Psoas muscle (tissue), 8 donors: ENCODE measurements around the gene TBC1D5. TPM values are rescaled to one million over a fixed set of nuclear protein-coding genes. Genes with fewer than 3 reads are reported as not detected.

Source experiments
- ATAC-seq, 4 donors: fragments of 200-7000 bp; cut with Tn5 transposase; one replicate each; pipeline ENCODE4 v1.9.1; 2020; ENCODE audit warnings: moderate library complexity in 3 of 4, mild to moderate bottlenecking in 2 of 4
- DNase-seq, 2 donors: peaks; one replicate each; pipeline ENCODE4 v3.0.0-alpha.2; 2020
- H3K27ac ChIP-seq: fragments of 200-600 bp; one replicate; pipeline ENCODE4 v1.8.0; 2022
- H3K27me3 ChIP-seq, 3 donors: fragments of 200-600 bp in 1 of 3; one replicate each; pipeline versions ENCODE4 v1.6.1 to v1.8.0; 2013 to 2022; ENCODE audit warnings: low read length in 2 of 3, mild to moderate bottlenecking in 2 of 3, moderate library complexity in 1 of 3; ENCODE audit not compliant: insufficient read depth in 3 of 3
- H3K36me3 ChIP-seq, 2 donors: fragments of 200-600 bp in 1 of 2; one replicate each; pipeline versions ENCODE4 v1.6.1 to v1.8.0; 2013 to 2022; ENCODE audit warnings: low read depth in 1 of 2, mild to moderate bottlenecking in 1 of 2, moderate library complexity in 1 of 2; ENCODE audit not compliant: insufficient read depth in 1 of 2
- H3K4me1 ChIP-seq: fragments of 200-600 bp; one replicate; pipeline ENCODE4 v1.8.0; 2022
- H3K4me3 ChIP-seq: fragments of 200-600 bp; one replicate; pipeline ENCODE4 v1.8.0; 2022; ENCODE audit warnings: mild to moderate bottlenecking
- H3K9me3 ChIP-seq: fragments of 200-600 bp; one replicate; pipeline ENCODE4 v1.8.0; 2022
- CTCF ChIP-seq: fragments of 200-600 bp; IDR thresholded peaks from one replicate; pipeline ENCODE4 v1.8.0; 2022; ENCODE audit warnings: antibody characterized with exemption
- WGBS, 3 donors: extraction: QIAGEN DNeasy Blood & Tissue Kit; methylation state at CpG; one replicate each; pipeline versions ENCODE4 v1.1.6 to v1.1.7; 2013; 5-methylcytosine and 5-hydroxymethylcytosine counted together
- intact Hi-C, 2 donors: fragments of 100-400 bp; cut with DNase I; formaldehyde crosslinking; loops; one replicate each; pipeline versions ENCODE4 v1.11.0 to v1.14.2; 2022
- polyA plus RNA-seq, 3 donors: library from polyadenylated mRNA; stranded (reverse); fragments of 200-250 nt; gene quantifications; one replicate each; pipeline ENCODE4 v1.2.3, GENCODE V29; 2013
- total RNA-seq, 4 donors: library from RNA; stranded (reverse); fragmentation: NEBNext Ultra II Directional in 2 of 4; extraction: Animal tissue kit (Norgen Biotek cat#: 25700) in 2 of 4; gene quantifications; one replicate each; pipeline versions ENCODE4 v1.2.1 to v1.2.4, GENCODE V29; 2021 to 2023
- donor health status: healthy with polysubstance abuse.
- donor health status: DM: no; HTN: no; CAD: no; lungs with moderate emphysema.
- donor health status: Bipolar disorder and iron deficiency.
- donor health status: healthy.
- donor health status: DM: yes; HTN: yes; CAD: no.
- donor health status: DM: no; HTN: no; CAD: no.
- donor health status: DM: no; HTN: no; CAD: no.
- donor health status: DM: yes; HTN: yes; CAD: no.

TBC1D5 gene
- total and polyA plus RNA-seq, 7 donors: 4.3 to 20.4 (median 13.3) TPM

- intact Hi-C loops: loop anchor here (5.0 kb wide), 2 partner anchors 154 to 814 kb away; no protein-coding TSS in a partner anchor
- no peak for TF ChIP-seq CTCF
- ATAC-seq: no peak
- Histone ChIP-seq H3K4me3 (no peak overlapping the region), H3K27ac (no peak overlapping the region), H3K27me3 (no peaks in the 10 kb centered on the region), H3K36me3 (no peaks in the 10 kb centered on the region), H3K9me3 (no peaks in the 10 kb centered on the region), H3K4me1 (peaks cover 5% of the 10 kb centered on the region)
- DNase-seq: no peak
- 80 to 88% (median 81%) methylated on average over 3 of the region's 3 CpGs for WGBS, 3 donors
Measured at GRCh38 chr3:17411157-17411877, 331.1 kb downstream of the TBC1D5 start.

GRCh38 chr3:17407576-17407975 lies 334.9 kb downstream of the TBC1D5 start:
- peaks cover 0 to 20% of the 10 kb centered on the region in 2 donors for H3K36me3 ChIP-seq
- peaks cover 5% of the 10 kb centered on the region for H3K4me1 ChIP-seq
- no peak overlapping the region for H3K27ac ChIP-seq
- H3K9me3 ChIP-seq: no peaks in the 10 kb centered on the region
- no peak for DNase-seq
- intact Hi-C loops: no loop called here
- no peaks in the 10 kb centered on the region for H3K27me3 ChIP-seq
- H3K4me3 ChIP-seq: no peak overlapping the region
- WGBS, 3 donors: 79 to 87% (median 82%) methylated on average over 2 of the region's 2 CpGs
- TF ChIP-seq CTCF: no peak
- no peak for ATAC-seq

- no peak for TF ChIP-seq CTCF
- no peaks in the 10 kb centered on the region for H3K27me3 ChIP-seq
- 95 to 100% (median 95%) methylated on average over 2 of the region's 2 CpGs for WGBS, 3 donors
- ATAC-seq (no peak), DNase-seq (no peak)
- intact Hi-C loops: no loop called here
- peaks cover 2% of the 10 kb centered on the region for H3K4me1 ChIP-seq
- no peak overlapping the region for H3K4me3 ChIP-seq
- peaks cover 0 to 38% of the 10 kb centered on the region in 2 donors for H3K36me3 ChIP-seq
- H3K9me3 ChIP-seq: no peaks in the 10 kb centered on the region
- H3K27ac ChIP-seq: no peak overlapping the region
Measured at GRCh38 chr3:17404548-17404947, 337.9 kb downstream of the TBC1D5 start.

GRCh38 chr3:17402442-17402841 lies 340.0 kb downstream of the TBC1D5 start:
- Histone ChIP-seq H3K27ac (no peak overlapping the region), H3K27me3 (no peaks in the 10 kb centered on the region), H3K4me1 (no peaks in the 10 kb centered on the region), H3K36me3 (peaks cover 0 to 38% of the 10 kb centered on the region in 2 donors), H3K9me3 (no peaks in the 10 kb centered on the region), H3K4me3 (no peak overlapping the region)
- no peak for DNase-seq
- intact Hi-C loops: no loop called here
- no peak for TF ChIP-seq CTCF
- ATAC-seq: no peak
- 93 to 97% (median 93%) methylated on average over 3 of the region's 3 CpGs for WGBS, 3 donors

- Histone ChIP-seq H3K4me1 (no peaks in the 10 kb centered on the region), H3K4me3 (no peak overlapping the region), H3K27me3 (no peaks in the 10 kb centered on the region), H3K27ac (no peak overlapping the region), H3K36me3 (peaks cover 0 to 38% of the 10 kb centered on the region in 2 donors), H3K9me3 (no peaks in the 10 kb centered on the region)
- intact Hi-C loops: no loop called here
- no peak for TF ChIP-seq CTCF
- DNase-seq (no peak), ATAC-seq (peak in 2 of 4 donors; percentile 63 to 89)
- 51 to 100% (median 99%) methylated on average over 1 of the region's 1 CpG for WGBS, 3 donors
Measured at GRCh38 chr3:17401912-17402311, 340.5 kb downstream of the TBC1D5 start.
